ENCODE data around the gene GSG1L.

DNA sequence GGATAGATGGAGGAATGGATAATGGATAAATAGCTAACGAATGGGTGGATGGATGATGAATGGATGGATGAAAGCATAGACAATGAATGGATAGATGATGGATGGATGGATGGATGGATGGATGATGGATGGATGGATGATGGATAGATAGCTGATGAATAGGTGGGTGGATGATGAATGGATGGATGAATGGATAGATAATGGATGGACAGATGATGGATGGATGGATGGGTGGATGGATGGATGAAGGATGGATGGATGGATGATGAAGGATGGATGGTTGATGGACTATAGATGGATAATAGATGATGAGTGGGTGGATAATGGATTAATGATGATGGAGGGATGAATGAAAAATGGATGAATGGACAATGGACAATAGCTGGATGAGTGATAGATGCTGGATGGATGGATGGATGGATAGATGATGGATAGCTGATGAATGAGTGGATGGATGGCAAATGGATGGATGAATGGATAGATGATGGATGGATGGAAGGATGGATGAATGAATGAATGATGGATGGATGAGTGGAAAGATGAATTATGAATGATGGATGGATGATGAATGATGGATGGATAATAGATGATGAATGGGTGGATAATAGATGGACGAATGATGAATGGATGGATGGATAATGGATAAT is 273.8 kb downstream of the GSG1L start:
- TF ChIP-seq, protein P1, sequence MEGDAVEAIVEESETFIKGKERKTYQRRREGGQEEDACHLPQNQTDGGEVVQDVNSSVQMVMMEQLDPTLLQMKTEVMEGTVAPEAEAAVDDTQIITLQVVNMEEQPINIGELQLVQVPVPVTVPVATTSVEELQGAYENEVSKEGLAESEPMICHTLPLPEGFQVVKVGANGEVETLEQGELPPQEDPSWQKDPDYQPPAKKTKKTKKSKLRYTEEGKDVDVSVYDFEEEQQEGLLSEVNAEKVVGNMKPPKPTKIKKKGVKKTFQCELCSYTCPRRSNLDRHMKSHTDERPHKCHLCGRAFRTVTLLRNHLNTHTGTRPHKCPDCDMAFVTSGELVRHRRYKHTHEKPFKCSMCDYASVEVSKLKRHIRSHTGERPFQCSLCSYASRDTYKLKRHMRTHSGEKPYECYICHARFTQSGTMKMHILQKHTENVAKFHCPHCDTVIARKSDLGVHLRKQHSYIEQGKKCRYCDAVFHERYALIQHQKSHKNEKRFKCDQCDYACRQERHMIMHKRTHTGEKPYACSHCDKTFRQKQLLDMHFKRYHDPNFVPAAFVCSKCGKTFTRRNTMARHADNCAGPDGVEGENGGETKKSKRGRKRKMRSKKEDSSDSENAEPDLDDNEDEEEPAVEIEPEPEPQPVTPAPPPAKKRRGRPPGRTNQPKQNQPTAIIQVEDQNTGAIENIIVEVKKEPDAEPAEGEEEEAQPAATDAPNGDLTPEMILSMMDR (IDR thresholded peaks at IDR 0.05; ENCODE audit: insufficient read depth, low read length, poor library complexity, severe bottlenecking), result no peak
- TF ChIP-seq EZH2phosphoT487 (conservative IDR thresholded peaks at IDR 0.05; ENCODE audit: low read length), result no peak
